Sigmoid colon (tissue), 7 donors: ENCODE results near the gene SERPING1. TPM values are rescaled to one million over a fixed set of nuclear protein-coding genes. Genes with fewer than 3 reads are reported as not detected.

Experiments used
- DNase-seq: peaks from one replicate; pipeline ENCODE4 v3.0.0-alpha.2; 2019
- H3K27ac ChIP-seq, 4 donors: fragments of 200-600 bp; sonication (generic); one replicate each; pipeline ENCODE4 v1.5.1; 2016 to 2019; ENCODE audit warnings: mild to moderate bottlenecking in 1 of 4
- H3K27me3 ChIP-seq, 3 donors: fragments of 200-600 bp; sonication (generic); one replicate each; pipeline ENCODE4 v1.5.1; 2019; ENCODE audit warnings: mild to moderate bottlenecking in 1 of 3
- H3K36me3 ChIP-seq, 4 donors: fragments of 200-600 bp; sonication (generic); one replicate each; pipeline ENCODE4 v1.5.1; 2016 to 2019
- H3K4me1 ChIP-seq, 4 donors: fragments of 200-600 bp; sonication (generic); one replicate each; pipeline ENCODE4 v1.5.1; 2017 to 2019
- H3K4me3 ChIP-seq, 4 donors: fragments of 200-600 bp; sonication (generic); one replicate each; pipeline ENCODE4 v1.5.1; 2017 to 2019; ENCODE audit warnings: mild to moderate bottlenecking in 2 of 4, moderate library complexity in 1 of 4
- H3K9me3 ChIP-seq, 4 donors: fragments of 200-600 bp in 3 of 4; sonication (generic) in 3 of 4; one replicate each; pipeline versions ENCODE4 v1.5.1 to v1.6.1; 2013 to 2019
- EP300 ChIP-seq, 4 donors: sonication (generic); formaldehyde crosslinking; IDR thresholded peaks; one replicate each; pipeline ENCODE4 v1.6.1; 2017; ENCODE audit warnings: antibody characterized with exemption in 4 of 4
- POLR2A ChIP-seq, 2 donors: fragments of 450-650 bp; IDR thresholded peaks; one replicate each; pipeline ENCODE4 v1.6.1; 2016; ENCODE audit warnings: antibody characterized with exemption in 2 of 2, mild to moderate bottlenecking in 2 of 2, moderate library complexity in 2 of 2
- POLR2AphosphoS5 ChIP-seq, 4 donors: sonication (generic); formaldehyde crosslinking; IDR thresholded peaks; one replicate each; pipeline ENCODE4 v1.6.1; 2017; ENCODE audit warnings: antibody characterized with exemption in 4 of 4
- WGBS, 2 donors: extraction: QIAGEN DNeasy Blood & Tissue Kit; methylation state at CpG; one replicate each; pipeline ENCODE4 v1.1.7; 2013; 5-methylcytosine and 5-hydroxymethylcytosine counted together
- intact Hi-C: fragments of 100-400 bp; cut with DNase I; formaldehyde crosslinking; loops from one replicate; pipeline ENCODE4 v1.15.1; 2023
- polyA plus RNA-seq, 3 donors: library from polyadenylated mRNA; stranded (reverse); fragments of 200-250 nt; gene quantifications; one replicate each; pipeline ENCODE4 v1.2.3, GENCODE V29; 2013
- total RNA-seq, 4 donors: library from RNA; depleted of rRNA; stranded (reverse); fragments of >200 nt; gene quantifications; one replicate each; pipeline ENCODE4 v1.1.0, GENCODE V29; 2016
- TF ChIP-seq, protein P1 (sequence below), 4 experiments: fragments of 450-650 bp in 3 of 4; fragments of 200-600 bp in 1 of 4; IDR thresholded peaks; one replicate each; pipeline ENCODE4 v1.5.1; 2016 to 2019; ENCODE audit warnings: antibody characterized with exemption in 4 of 4, mild to moderate bottlenecking in 3 of 4, moderate library complexity in 2 of 4
- donor health status: healthy with polysubstance abuse.
- donor health status: Bipolar disorder and iron deficiency.
- donor health status: healthy.

SERPING1 gene
- total and polyA plus RNA-seq, 7 donors = 24.5 to 397 (median 214) TPM

DNA sequence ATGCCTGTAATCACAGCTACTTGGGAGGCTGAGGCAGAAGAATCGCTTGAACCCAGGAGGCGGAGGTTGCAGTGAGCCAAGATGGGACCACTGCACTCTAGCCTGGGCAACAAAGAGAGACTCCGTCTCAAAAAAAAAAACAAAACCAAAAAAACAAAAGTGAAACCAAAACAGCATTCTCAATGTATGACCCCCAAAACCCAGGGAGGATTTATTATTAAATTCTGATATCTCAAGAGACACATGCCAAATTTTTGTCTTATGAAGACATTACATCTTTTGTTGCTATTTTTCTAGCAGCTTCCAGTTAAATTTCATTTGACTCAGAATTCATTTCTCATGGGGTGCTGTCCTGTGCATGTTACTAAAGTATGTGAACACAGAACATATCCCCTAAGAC lies 55.2 kb downstream of the SERPING1 start:
- Histone ChIP-seq H3K4me3 (no peak overlapping the region), H3K4me1 (peaks cover 0 to 34% (median 32%) of the 10 kb centered on the region in 4 donors), H3K36me3 (no peaks in the 10 kb centered on the region), H3K27me3 (peaks cover 15 to 64% (median 35%) of the 10 kb centered on the region in 3 donors), H3K9me3 (no peaks in the 10 kb centered on the region), H3K27ac (no peak overlapping the region)
- TF ChIP-seq POLR2AphosphoS5 (IDR thresholded peaks at IDR 0.05) (no peak), EP300 (IDR thresholded peaks at IDR 0.05) (no peak), POLR2A (IDR thresholded peaks at IDR 0.05) (no peak)
- TF ChIP-seq, protein P1, sequence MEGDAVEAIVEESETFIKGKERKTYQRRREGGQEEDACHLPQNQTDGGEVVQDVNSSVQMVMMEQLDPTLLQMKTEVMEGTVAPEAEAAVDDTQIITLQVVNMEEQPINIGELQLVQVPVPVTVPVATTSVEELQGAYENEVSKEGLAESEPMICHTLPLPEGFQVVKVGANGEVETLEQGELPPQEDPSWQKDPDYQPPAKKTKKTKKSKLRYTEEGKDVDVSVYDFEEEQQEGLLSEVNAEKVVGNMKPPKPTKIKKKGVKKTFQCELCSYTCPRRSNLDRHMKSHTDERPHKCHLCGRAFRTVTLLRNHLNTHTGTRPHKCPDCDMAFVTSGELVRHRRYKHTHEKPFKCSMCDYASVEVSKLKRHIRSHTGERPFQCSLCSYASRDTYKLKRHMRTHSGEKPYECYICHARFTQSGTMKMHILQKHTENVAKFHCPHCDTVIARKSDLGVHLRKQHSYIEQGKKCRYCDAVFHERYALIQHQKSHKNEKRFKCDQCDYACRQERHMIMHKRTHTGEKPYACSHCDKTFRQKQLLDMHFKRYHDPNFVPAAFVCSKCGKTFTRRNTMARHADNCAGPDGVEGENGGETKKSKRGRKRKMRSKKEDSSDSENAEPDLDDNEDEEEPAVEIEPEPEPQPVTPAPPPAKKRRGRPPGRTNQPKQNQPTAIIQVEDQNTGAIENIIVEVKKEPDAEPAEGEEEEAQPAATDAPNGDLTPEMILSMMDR (IDR thresholded peaks at IDR 0.05) = no peak
- WGBS, 2 donors = 74 to 79% methylated on average over 3 of the region's 3 CpGs
- no peak for DNase-seq
- intact Hi-C loops = no loop called here

DNA sequence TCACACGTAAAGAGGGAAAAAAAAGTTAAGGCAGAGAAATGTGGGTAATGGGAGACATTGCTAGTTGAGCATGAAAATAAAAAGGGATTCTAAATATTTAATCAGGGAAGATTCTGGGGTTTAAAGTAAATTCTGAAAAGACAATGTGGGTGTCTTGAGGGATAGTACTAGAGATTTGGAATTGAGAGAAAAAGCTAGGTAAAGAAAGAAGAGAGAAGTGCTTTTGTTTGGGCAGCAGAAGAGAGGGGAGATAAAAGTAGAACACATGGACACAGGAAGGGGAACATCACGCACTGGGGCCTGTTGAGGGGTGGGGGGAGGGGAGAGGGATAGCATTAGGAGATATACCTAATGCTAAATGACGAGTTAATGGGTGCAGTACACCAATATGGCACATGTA lies 55.7 kb downstream of the SERPING1 start:
- intact Hi-C loops = no loop called here
- no peak for DNase-seq
- WGBS, 2 donors = 53 to 79% methylated on average over 3 of the region's 3 CpGs
- Histone ChIP-seq H3K4me3 (no peak overlapping the region), H3K9me3 (no peaks in the 10 kb centered on the region), H3K4me1 (peaks cover 0 to 32% (median 32%) of the 10 kb centered on the region in 4 donors), H3K36me3 (no peaks in the 10 kb centered on the region), H3K27me3 (peaks cover 11 to 59% (median 30%) of the 10 kb centered on the region in 3 donors), H3K27ac (no peak overlapping the region)
- TF ChIP-seq, protein P1 (IDR thresholded peaks at IDR 0.05) = no peak
- TF ChIP-seq POLR2AphosphoS5 (IDR thresholded peaks at IDR 0.05) (no peak), POLR2A (IDR thresholded peaks at IDR 0.05) (no peak), EP300 (IDR thresholded peaks at IDR 0.05) (no peak)

DNA sequence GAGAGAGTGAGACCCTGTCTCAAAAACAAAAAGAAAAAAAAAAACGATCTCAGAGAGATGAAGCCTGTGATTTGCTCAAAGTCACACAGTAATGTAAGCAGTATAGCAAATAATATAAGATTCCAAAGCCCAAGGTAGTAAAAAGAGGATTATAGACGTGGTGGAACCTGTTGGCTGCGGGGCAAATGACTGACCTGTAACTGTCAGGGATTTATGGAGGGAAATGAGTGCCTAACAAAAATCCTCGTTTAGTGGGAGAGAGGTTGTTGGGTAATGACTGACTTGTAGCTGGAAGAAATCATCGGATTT lies 59.4 kb downstream of the SERPING1 start:
- peaks cover 0 to 20% (median 17%) of the 10 kb centered on the region in 4 donors for H3K4me1 ChIP-seq
- peaks cover 0 to 22% (median 0%) of the 10 kb centered on the region in 3 donors for H3K27me3 ChIP-seq
- peaks cover 14 to 26% (median 20%) of the 10 kb centered on the region in 4 donors for H3K36me3 ChIP-seq
- TF ChIP-seq EP300 (IDR thresholded peaks at IDR 0.05) = no peak
- TF ChIP-seq POLR2A (IDR thresholded peaks at IDR 0.05) = no peak
- TF ChIP-seq POLR2AphosphoS5 (IDR thresholded peaks at IDR 0.05) = no peak
- TF ChIP-seq, protein P1 (IDR thresholded peaks at IDR 0.05) = no peak
- WGBS, 2 donors = 7 to 23% methylated on average over 5 of the region's 5 CpGs
- H3K27ac ChIP-seq = peak overlapping the region; percentile 87 to 93 (median 88)
- intact Hi-C loops = no loop called here
- H3K9me3 ChIP-seq = no peaks in the 10 kb centered on the region
- no peak for DNase-seq
- peak overlapping the region; percentile 55 to 68 (median 67) for H3K4me3 ChIP-seq

DNA sequence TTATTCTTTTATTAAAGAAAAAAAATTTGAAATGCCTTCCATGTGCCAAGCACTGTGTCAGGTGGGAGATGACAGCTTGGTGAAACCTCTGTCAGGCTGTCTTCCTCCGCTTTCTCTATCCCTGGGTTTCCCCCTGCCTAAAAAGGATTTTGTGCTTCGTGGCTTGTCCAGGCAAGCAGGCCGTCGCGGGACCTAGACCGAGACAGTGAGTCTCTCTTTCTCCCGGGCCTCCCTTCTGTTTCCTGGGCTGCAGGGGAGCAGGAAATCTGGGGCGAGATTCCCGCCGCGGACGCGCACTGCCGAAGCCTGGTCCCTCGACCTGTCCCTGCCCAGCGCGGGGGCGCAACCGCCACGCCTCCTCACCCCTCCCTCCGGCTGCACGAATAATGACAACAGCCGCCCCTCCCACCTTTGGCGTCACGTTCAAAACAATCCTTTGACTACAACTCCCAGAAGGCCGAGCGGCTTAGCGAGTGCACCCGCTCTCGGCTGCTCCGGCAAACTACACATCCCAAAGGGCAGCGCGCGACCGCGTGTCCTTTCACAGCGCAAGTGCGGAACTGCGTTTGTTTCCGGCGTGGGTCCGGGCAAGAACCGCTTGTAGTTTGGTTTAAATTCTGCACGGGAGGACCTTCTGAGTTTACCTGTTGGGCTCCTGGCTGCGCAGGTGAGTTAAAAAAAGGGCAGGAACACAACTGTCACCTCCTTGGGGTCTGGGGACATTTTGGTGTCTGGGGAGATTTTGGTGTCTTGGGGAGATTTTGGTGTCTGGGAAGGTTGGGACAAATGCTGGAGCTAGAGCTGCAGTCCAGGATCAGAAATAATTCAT lies 59.9 kb downstream of the SERPING1 start, which contains the start of gene CLP1:
TSS of gene CLP1 (plus strand) at position 569 of the 829 bp plus-strand sequence. CDS start 1,715 bp downstream, outside the sequence.
- intact Hi-C loops = no loop called here
- H3K36me3 ChIP-seq = peaks cover 14 to 32% (median 25%) of the 10 kb centered on the region in 4 donors
- peak within 1 kb of the TSS; percentile 87 to 93 (median 88) for H3K27ac ChIP-seq
- peaks cover 0 to 20% (median 17%) of the 10 kb centered on the region in 4 donors for H3K4me1 ChIP-seq
- DNase-seq = peak; percentile 99
- peak; percentile 43 to 68 for TF ChIP-seq POLR2A (IDR thresholded peaks at IDR 0.05)
- TF ChIP-seq POLR2AphosphoS5 (IDR thresholded peaks at IDR 0.05) = peak; percentile 59 to 90 (median 84)
- peak in 1 of 4 donors; percentile 73 for TF ChIP-seq EP300 (IDR thresholded peaks at IDR 0.05)
- TF ChIP-seq, protein P1 (IDR thresholded peaks at IDR 0.05) = no peak
- H3K27me3 ChIP-seq = peaks cover 0 to 16% (median 0%) of the 10 kb centered on the region in 3 donors
- no peaks in the 10 kb centered on the region for H3K9me3 ChIP-seq
- 0% methylated on average over 45 of the region's 45 CpGs for WGBS, 2 donors
- peak within 1 kb of the TSS; percentile 55 to 68 (median 67) for H3K4me3 ChIP-seq
